Measurements from ENCODE around the gene TFDP1.

The TFDP1 gene

GRCh38 chr13:113545455-113545930 is 39.1 kb upstream of the TFDP1 start:
- DNase-seq (ENCODE audit: low read depth in 2 of 2) = peak in 1 of 2 donors; percentile 29
- no peak for TF ChIP-seq CTCF (IDR thresholded peaks at IDR 0.05; ENCODE audit: low read depth, low read length)

GRCh38 chr13:113545931-113546516 is 38.5 kb upstream of the TFDP1 start:
- no peak overlapping the region for H3K4me3 ChIP-seq (replicated peaks in 1 of 2; ENCODE audit: low read depth in 2 of 2, low read length in 2 of 2)
- TF ChIP-seq CTCF (IDR thresholded peaks at IDR 0.05; ENCODE audit: low read depth, low read length) = no peak

More at GRCh38 chr13:113545455-113545930, 39.1 kb upstream of the TFDP1 start:
- no peak overlapping the region for H3K4me3 ChIP-seq (replicated peaks in 1 of 2; ENCODE audit: low read depth in 2 of 2, low read length in 2 of 2)

GRCh38 chr13:113546571-113547237 is 37.8 kb upstream of the TFDP1 start:
- TF ChIP-seq CTCF (IDR thresholded peaks at IDR 0.05; ENCODE audit: low read depth, low read length) = no peak
- H3K4me3 ChIP-seq (replicated peaks in 1 of 2; ENCODE audit: low read depth in 2 of 2, low read length in 2 of 2) = no peak overlapping the region
- peak; percentile 26 to 41 for DNase-seq (ENCODE audit: low read depth in 2 of 2)

More at GRCh38 chr13:113545931-113546516, 38.5 kb upstream of the TFDP1 start:
- no peak for DNase-seq (ENCODE audit: low read depth in 2 of 2)

- no peak for TF ChIP-seq CTCF (IDR thresholded peaks at IDR 0.05; ENCODE audit: low read depth, low read length)
- DNase-seq (ENCODE audit: low read depth in 2 of 2) = peak; percentile 28 to 76
- no peak overlapping the region for H3K4me3 ChIP-seq (replicated peaks in 1 of 2; ENCODE audit: low read depth in 2 of 2, low read length in 2 of 2)
Observed at GRCh38 chr13:113547238-113547971, 37.1 kb upstream of the TFDP1 start.

GRCh38 chr13:113548171-113548641 is 36.3 kb upstream of the TFDP1 start:
- no peak overlapping the region for H3K4me3 ChIP-seq (replicated peaks in 1 of 2; ENCODE audit: low read depth in 2 of 2, low read length in 2 of 2)
- no peak for TF ChIP-seq CTCF (IDR thresholded peaks at IDR 0.05; ENCODE audit: low read depth, low read length)
- DNase-seq (ENCODE audit: low read depth in 2 of 2) = peak in 1 of 2 donors; percentile 24

- no peak overlapping the region for H3K4me3 ChIP-seq (replicated peaks in 1 of 2; ENCODE audit: low read depth in 2 of 2, low read length in 2 of 2)
- no peak for DNase-seq (ENCODE audit: low read depth in 2 of 2)
- TF ChIP-seq CTCF (IDR thresholded peaks at IDR 0.05; ENCODE audit: low read depth, low read length) = no peak
Observed at GRCh38 chr13:113548778-113549621, 35.6 kb upstream of the TFDP1 start.
